HG03439 (cell line): ENCODE results near the gene ACOX1.

Source experiments
- ATAC-seq: cut with Tn5 transposase; IDR thresholded peaks from one replicate; pipeline ENCODE4 v1.9.1; 2021; ENCODE audit warnings: mild to moderate bottlenecking, moderate library complexity; ENCODE audit not compliant: unreplicated experiment

Gene ACOX1

GRCh38 chr17:75893305-75894048 is 85.5 kb downstream of the ACOX1 start:
- no peak for ATAC-seq

DNA sequence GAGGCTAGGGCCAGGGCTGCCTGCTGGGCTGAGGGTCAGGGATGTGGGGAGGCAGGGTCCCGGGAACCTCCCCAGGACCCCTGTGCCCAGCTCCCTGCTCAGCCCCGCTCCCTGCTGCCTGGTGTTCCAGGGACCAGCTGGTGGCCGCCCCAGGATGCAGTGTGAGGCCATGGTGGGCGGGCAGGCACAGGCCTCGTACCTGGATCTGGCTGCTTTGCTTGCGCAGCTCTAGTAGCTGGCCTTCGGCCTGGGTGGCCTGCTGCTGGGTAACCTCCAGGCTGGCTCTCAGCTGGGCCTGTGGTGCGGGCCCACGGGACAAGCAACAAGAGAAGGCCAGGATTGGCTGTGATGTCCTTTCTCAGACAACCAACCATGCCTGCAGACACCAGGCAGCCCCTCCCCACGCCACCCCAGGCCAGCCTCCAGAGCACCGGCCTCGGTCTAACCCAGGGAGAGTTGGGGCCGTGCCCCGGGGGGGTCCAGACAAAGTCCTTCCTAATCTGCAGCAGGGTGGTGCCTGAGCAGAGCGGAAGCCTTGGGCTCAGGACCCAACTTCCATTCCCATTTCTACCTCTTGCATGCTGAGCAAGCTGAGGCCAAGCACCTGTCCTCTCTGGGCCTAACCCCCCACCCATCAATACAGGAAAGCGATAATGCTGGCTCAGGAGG is 86.3 kb downstream of the ACOX1 start:
- ATAC-seq: no peak

GRCh38 chr17:75891605-75892555 is 87.1 kb downstream of the ACOX1 start:
- no peak for ATAC-seq
